Trophoblast cell (in vitro differentiated cells and primary cell): Measurements from ENCODE around the gene ITGAE.

Experiments used
- DNase-seq, 2 donors: peaks; one replicate each; pipeline ENCODE4 v3.0.0-alpha.2; 2016
- H2AFZ ChIP-seq: 2 replicates; pipeline ENCODE4 v1.6.1; 2013; ENCODE audit warnings: low read length, moderate library complexity, mild to moderate bottlenecking; ENCODE audit not compliant: insufficient read depth, poor library complexity
- H2AK5ac ChIP-seq: 2 replicates; pipeline ENCODE4 v1.6.1; 2013; ENCODE audit warnings: mild to moderate bottlenecking, low read length
- H2BK120ac ChIP-seq: 2 replicates; pipeline ENCODE4 v1.6.1; 2013; ENCODE audit warnings: low read length, mild to moderate bottlenecking, moderate library complexity; ENCODE audit not compliant: insufficient read depth, poor library complexity
- H2BK12ac ChIP-seq: 2 replicates; pipeline ENCODE4 v1.6.1; 2013; ENCODE audit warnings: mild to moderate bottlenecking, low read length, moderate library complexity
- H2BK5ac ChIP-seq: 2 replicates; pipeline ENCODE4 v1.6.1; 2013; ENCODE audit warnings: low read length, low read depth, moderate library complexity, mild to moderate bottlenecking; ENCODE audit not compliant: poor library complexity
- H3K14ac ChIP-seq: 2 replicates; pipeline ENCODE4 v1.6.1; 2013; ENCODE audit warnings: mild to moderate bottlenecking, low read length
- H3K18ac ChIP-seq: 2 replicates; pipeline ENCODE4 v1.6.1; 2013; ENCODE audit warnings: mild to moderate bottlenecking, low read length
- H3K23ac ChIP-seq: 2 replicates; pipeline ENCODE4 v1.6.1; 2013; ENCODE audit warnings: low read length
- H3K27ac ChIP-seq: 2 replicates; pipeline ENCODE4 v1.5.1; 2013; ENCODE audit warnings: low read depth, mild to moderate bottlenecking, inconsistent platforms, low read length, moderate library complexity
- H3K27me3 ChIP-seq: 2 replicates; pipeline ENCODE4 v1.6.1; 2013; ENCODE audit warnings: inconsistent platforms, mild to moderate bottlenecking, low read length, moderate library complexity; ENCODE audit not compliant: insufficient read depth
- H3K36me3 ChIP-seq, 2 experiments: 1 replicate in 1 of 2; 2 replicates in 1 of 2; pipeline ENCODE4 v1.6.1; 2013; ENCODE audit warnings: low read length in 2 of 2, mild to moderate bottlenecking in 2 of 2, moderate library complexity in 1 of 2; ENCODE audit not compliant: insufficient read depth in 2 of 2, control insufficient read depth in 1 of 2
- H3K4ac ChIP-seq: 2 replicates; pipeline ENCODE4 v1.6.1; 2013; ENCODE audit warnings: low read depth, mild to moderate bottlenecking, low read length, moderate library complexity
- H3K4me1 ChIP-seq, 2 experiments: 1 replicate in 1 of 2; 2 replicates in 1 of 2; pipeline ENCODE4 v1.6.1; 2013; ENCODE audit warnings: low read length in 2 of 2, mild to moderate bottlenecking in 2 of 2, moderate library complexity in 1 of 2; ENCODE audit not compliant: insufficient read depth in 2 of 2, control insufficient read depth in 1 of 2
- H3K4me2 ChIP-seq: 2 replicates; pipeline ENCODE4 v1.6.1; 2013; ENCODE audit warnings: inconsistent platforms, mild to moderate bottlenecking, low read length, moderate library complexity
- H3K4me3 ChIP-seq: 2 replicates; pipeline ENCODE4 v1.5.1; 2013; ENCODE audit warnings: mild to moderate bottlenecking, low read depth, low read length, inconsistent platforms
- H3K79me1 ChIP-seq: one replicate; pipeline ENCODE4 v1.6.1; 2013; ENCODE audit warnings: low read length
- H3K79me2 ChIP-seq: 2 replicates; pipeline ENCODE4 v1.6.1; 2013; ENCODE audit warnings: low read length, mild to moderate bottlenecking; ENCODE audit not compliant: control insufficient read depth, insufficient read depth, poor library complexity
- H3K9ac ChIP-seq: 2 replicates; pipeline ENCODE4 v1.6.1; 2013; ENCODE audit warnings: mild to moderate bottlenecking, low read length
- H3K9me3 ChIP-seq: 2 replicates; pipeline ENCODE4 v1.6.1; 2013; ENCODE audit warnings: low read depth, mild to moderate bottlenecking, control low read depth, inconsistent platforms, low read length; ENCODE audit not compliant: insufficient read depth
- H4K12ac ChIP-seq: 2 replicates; pipeline ENCODE4 v1.6.1; 2013; ENCODE audit warnings: low read depth, mild to moderate bottlenecking, low read length, moderate library complexity
- H4K8ac ChIP-seq: 2 replicates; pipeline ENCODE4 v1.6.1; 2013; ENCODE audit warnings: low read depth, mild to moderate bottlenecking, low read length, moderate library complexity
- H4K91ac ChIP-seq: one replicate; pipeline ENCODE4 v1.6.1; 2013; ENCODE audit warnings: low read depth, mild to moderate bottlenecking, low read length, moderate library complexity
- WGBS: extraction: QIAGEN DNeasy Blood & Tissue Kit; methylation state at CpG from one replicate; pipeline ENCODE4 v1.1.7; 2013; ENCODE audit warnings: missing lambda C conversion rate; ENCODE audit not compliant: insufficient read length, insufficient coverage; ENCODE audit errors: extremely low coverage; 5-methylcytosine and 5-hydroxymethylcytosine counted together

ITGAE gene

DNA sequence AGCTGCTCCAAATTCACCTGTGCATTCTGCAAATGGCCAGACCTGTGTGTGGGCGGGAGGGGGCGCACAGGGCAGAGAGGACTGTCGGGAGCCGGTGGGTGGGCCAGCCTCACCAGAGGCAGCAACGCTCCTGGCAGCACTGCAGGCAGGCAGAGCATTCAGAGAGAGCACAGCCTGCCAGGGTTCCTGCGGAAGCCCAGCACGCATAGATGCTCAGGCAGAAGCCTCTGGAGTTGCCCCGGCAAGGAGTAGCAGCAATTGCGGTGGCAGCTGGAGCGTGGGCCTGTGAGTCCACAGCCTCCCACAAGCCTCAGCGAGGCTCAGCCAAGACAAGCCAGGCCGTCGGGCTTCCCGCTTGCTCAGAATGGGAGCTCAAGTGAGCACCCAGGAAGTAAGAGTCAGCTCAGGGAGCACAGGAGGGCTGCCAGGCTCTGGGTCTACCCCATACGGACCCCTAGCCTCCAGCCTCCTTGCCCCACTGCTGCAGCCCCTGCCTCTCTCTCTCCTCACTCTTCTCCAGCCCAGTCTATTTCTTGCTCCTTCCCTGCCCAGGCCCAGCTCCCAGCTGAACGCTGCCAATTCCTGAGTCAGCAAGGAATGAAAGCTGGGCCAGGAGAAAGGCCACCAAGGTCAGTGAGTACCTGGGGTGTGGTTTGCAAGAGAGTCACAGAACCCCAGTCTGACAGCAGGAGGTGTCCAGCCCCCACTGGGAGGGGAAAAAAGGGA, 122.7 kb downstream of the ITGAE start:
- Histone ChIP-seq H4K12ac (no peak overlapping the region), H3K4me2 (no peak overlapping the region), H2BK12ac (no peak overlapping the region), H3K79me2 (no peaks in the 10 kb centered on the region), H3K4me3 (no peak overlapping the region), H4K91ac (no peak overlapping the region), H3K4me1 (peaks cover 6% of the 10 kb centered on the region in 2 experiments), H3K4ac (no peak overlapping the region), H3K18ac (no peak overlapping the region), H3K36me3 (no peaks in the 10 kb centered on the region), H3K9me3 (no peaks in the 10 kb centered on the region), H2BK120ac (no peak overlapping the region), H3K79me1 (no peaks in the 10 kb centered on the region), H3K23ac (no peak overlapping the region), H3K14ac (no peak overlapping the region), H2BK5ac (no peak overlapping the region), H3K9ac (no peak overlapping the region), H3K27me3 (no peaks in the 10 kb centered on the region), H2AFZ (no peak overlapping the region), H2AK5ac (no peak overlapping the region), H3K27ac (no peak overlapping the region), H4K8ac (no peak overlapping the region)
- DNase-seq: no peak
- no CpG with 5 or more reads among the region's 16 CpGs for WGBS

DNA sequence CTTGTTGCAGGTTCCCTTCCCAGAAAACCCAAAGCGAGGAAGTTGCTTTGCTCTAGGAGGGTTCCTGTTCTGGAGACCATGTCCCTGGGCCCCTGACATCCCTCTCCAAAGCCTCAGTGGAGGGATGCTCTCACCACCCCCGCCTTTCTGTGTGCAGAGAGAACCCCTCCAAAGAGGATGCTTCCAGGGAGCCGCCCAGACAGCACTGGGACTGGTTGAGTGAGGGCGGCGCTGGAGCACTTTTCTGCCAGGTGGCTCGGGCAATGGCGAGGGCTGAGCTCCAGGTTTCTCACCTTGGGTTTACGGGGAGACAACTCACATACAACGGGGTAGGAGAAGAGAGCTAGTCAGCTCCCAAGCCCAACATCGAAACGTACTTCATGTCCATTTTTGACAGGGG, 125.1 kb downstream of the ITGAE start:
- H3K9ac ChIP-seq: no peak overlapping the region
- H3K9me3 ChIP-seq: no peaks in the 10 kb centered on the region
- no peak for DNase-seq
- H2BK120ac ChIP-seq: no peak overlapping the region
- H3K4me1 ChIP-seq: peaks cover 6% of the 10 kb centered on the region in 2 experiments
- H3K36me3 ChIP-seq: no peaks in the 10 kb centered on the region
- H3K14ac ChIP-seq: no peak overlapping the region
- no peak overlapping the region for H4K91ac ChIP-seq
- no peak overlapping the region for H3K23ac ChIP-seq
- no peak overlapping the region for H3K4ac ChIP-seq
- H4K12ac ChIP-seq: no peak overlapping the region
- no peak overlapping the region for H3K18ac ChIP-seq
- H2BK5ac ChIP-seq: no peak overlapping the region
- no peak overlapping the region for H3K27ac ChIP-seq
- no peaks in the 10 kb centered on the region for H3K79me1 ChIP-seq
- H2AK5ac ChIP-seq: no peak overlapping the region
- H3K79me2 ChIP-seq: no peaks in the 10 kb centered on the region
- no peak overlapping the region for H3K4me2 ChIP-seq
- H2AFZ ChIP-seq: no peak overlapping the region
- H3K27me3 ChIP-seq: no peaks in the 10 kb centered on the region
- H3K4me3 ChIP-seq: no peak overlapping the region
- no peak overlapping the region for H4K8ac ChIP-seq
- no CpG with 5 or more reads among the region's 11 CpGs for WGBS
- H2BK12ac ChIP-seq: no peak overlapping the region

GRCh38 chr17:3672571-3672970, 128.4 kb downstream of the ITGAE start:
- peaks cover 12% of the 10 kb centered on the region for H3K79me2 ChIP-seq
- H3K4me3 ChIP-seq: no peak overlapping the region
- H3K18ac ChIP-seq: no peak overlapping the region
- H4K91ac ChIP-seq: no peak overlapping the region
- H3K27me3 ChIP-seq: no peaks in the 10 kb centered on the region
- no peak for DNase-seq
- H2BK12ac ChIP-seq: no peak overlapping the region
- H2AK5ac ChIP-seq: no peak overlapping the region
- no peak overlapping the region for H3K23ac ChIP-seq
- H3K4ac ChIP-seq: no peak overlapping the region
- no peak overlapping the region for H3K9ac ChIP-seq
- no peak overlapping the region for H4K8ac ChIP-seq
- peaks cover 11% of the 10 kb centered on the region for H3K79me1 ChIP-seq
- WGBS: no CpG with 5 or more reads among the region's 4 CpGs
- H3K4me2 ChIP-seq: no peak overlapping the region
- no peak overlapping the region for H3K14ac ChIP-seq
- no peak overlapping the region for H3K27ac ChIP-seq
- H2AFZ ChIP-seq: no peak overlapping the region
- H4K12ac ChIP-seq: no peak overlapping the region
- peaks cover 6% of the 10 kb centered on the region in 2 experiments for H3K4me1 ChIP-seq
- H3K36me3 ChIP-seq: no peaks in the 10 kb centered on the region
- H2BK120ac ChIP-seq: no peak overlapping the region
- H2BK5ac ChIP-seq: no peak overlapping the region
- H3K9me3 ChIP-seq: no peaks in the 10 kb centered on the region

- Histone ChIP-seq H3K27me3 (no peaks in the 10 kb centered on the region), H3K4me2 (peak overlapping the region; percentile 76), H3K79me2 (peaks cover 23% of the 10 kb centered on the region), H3K4me3 (no peak overlapping the region), H3K4ac (peak overlapping the region; percentile 92), H2AFZ (no peak overlapping the region), H3K23ac (no peak overlapping the region), H3K9me3 (no peaks in the 10 kb centered on the region), H3K27ac (no peak overlapping the region), H2BK12ac (no peak overlapping the region), H3K14ac (no peak overlapping the region), H4K91ac (no peak overlapping the region), H3K79me1 (peaks cover 15% of the 10 kb centered on the region), H3K4me1 (peaks cover 11 to 18% of the 10 kb centered on the region in 2 experiments), H2AK5ac (no peak overlapping the region), H4K8ac (no peak overlapping the region), H3K36me3 (peaks cover 15 to 17% of the 10 kb centered on the region in 2 experiments), H4K12ac (no peak overlapping the region), H2BK120ac (no peak overlapping the region), H2BK5ac (no peak overlapping the region), H3K18ac (no peak overlapping the region), H3K9ac (no peak overlapping the region)
- WGBS: no CpG with 5 or more reads among the region's 12 CpGs
- no peak for DNase-seq
These were observed 131.4 kb downstream of the ITGAE start for GRCh38 chr17:3669548-3669947.
